Gastrocnemius medialis (tissue), 4 donors: ENCODE data around the gene SVOP.

ENCODE experiments used
- POLR2A ChIP-seq, 2 donors: fragments of 450-650 bp; IDR thresholded peaks; one replicate each; pipeline ENCODE4 v1.6.1; 2017; ENCODE audit warnings: antibody characterized with exemption in 2 of 2, mild to moderate bottlenecking in 2 of 2, moderate library complexity in 2 of 2
- TF ChIP-seq, protein P1 (sequence below), 5 experiments: fragments of 450-650 bp in 3 of 5; fragments of 200-600 bp in 2 of 5; sonication (generic) in 2 of 5; IDR thresholded peaks in 4 of 5; conservative IDR thresholded peaks in 1 of 5; 1 replicate in 4 of 5; 2 replicates in 1 of 5; pipeline ENCODE4 v1.5.1; 2016 to 2019; ENCODE audit warnings: antibody characterized with exemption in 5 of 5, mild to moderate bottlenecking in 3 of 5, moderate library complexity in 3 of 5

DNA sequence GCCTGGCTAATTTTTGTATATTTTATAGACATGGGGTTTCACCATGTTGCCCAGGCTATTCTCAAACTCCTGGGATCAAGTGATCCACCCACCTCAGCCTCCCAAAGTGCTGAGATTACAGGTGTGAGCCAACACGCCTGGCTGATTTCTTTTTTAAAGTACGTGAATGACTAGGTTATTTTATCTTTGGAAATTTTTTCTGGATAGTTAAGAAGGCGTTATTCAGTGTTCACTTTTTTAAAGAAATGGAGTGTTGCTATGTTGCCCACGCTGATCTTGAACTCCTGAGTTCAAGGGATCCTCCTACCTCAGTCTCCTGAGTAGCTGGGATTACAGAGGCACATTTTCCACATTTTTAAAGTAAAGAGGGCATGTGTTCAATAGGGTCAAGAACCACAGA lies 58.6 kb downstream of the SVOP start:
- TF ChIP-seq, protein P1, sequence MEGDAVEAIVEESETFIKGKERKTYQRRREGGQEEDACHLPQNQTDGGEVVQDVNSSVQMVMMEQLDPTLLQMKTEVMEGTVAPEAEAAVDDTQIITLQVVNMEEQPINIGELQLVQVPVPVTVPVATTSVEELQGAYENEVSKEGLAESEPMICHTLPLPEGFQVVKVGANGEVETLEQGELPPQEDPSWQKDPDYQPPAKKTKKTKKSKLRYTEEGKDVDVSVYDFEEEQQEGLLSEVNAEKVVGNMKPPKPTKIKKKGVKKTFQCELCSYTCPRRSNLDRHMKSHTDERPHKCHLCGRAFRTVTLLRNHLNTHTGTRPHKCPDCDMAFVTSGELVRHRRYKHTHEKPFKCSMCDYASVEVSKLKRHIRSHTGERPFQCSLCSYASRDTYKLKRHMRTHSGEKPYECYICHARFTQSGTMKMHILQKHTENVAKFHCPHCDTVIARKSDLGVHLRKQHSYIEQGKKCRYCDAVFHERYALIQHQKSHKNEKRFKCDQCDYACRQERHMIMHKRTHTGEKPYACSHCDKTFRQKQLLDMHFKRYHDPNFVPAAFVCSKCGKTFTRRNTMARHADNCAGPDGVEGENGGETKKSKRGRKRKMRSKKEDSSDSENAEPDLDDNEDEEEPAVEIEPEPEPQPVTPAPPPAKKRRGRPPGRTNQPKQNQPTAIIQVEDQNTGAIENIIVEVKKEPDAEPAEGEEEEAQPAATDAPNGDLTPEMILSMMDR (IDR thresholded peaks at IDR 0.05 in 4 of 5, conservative IDR thresholded peaks at IDR 0.05 in 1 of 5): no peak
- TF ChIP-seq POLR2A (IDR thresholded peaks at IDR 0.05): no peak
